CD14-positive monocyte (primary cell): ENCODE data around the gene MAOA. TPM values are rescaled to one million over a fixed set of nuclear protein-coding genes. Genes with fewer than 3 reads are reported as not detected.
"Not testable (repeated sequence)": the region's sequence is repeated elsewhere in the genome, so short reads cannot be mapped to it uniquely, and the experiment has no call there.

Experiments used
- DNase-seq, 3 donors: peaks; one replicate each; pipeline ENCODE4 v3.0.0-alpha.2; 2011 to 2022
- H2AFZ ChIP-seq: 2 replicates; pipeline ENCODE4 v1.6.0; 2012; ENCODE audit warnings: mild to moderate bottlenecking, low read depth, low read length, inconsistent platforms; ENCODE audit not compliant: insufficient read depth, poor library complexity, severe bottlenecking
- H3K27ac ChIP-seq, 2 donors: 1 replicate in 1 of 2; 2 replicates in 1 of 2; pipeline ENCODE4 v1.5.1; 2012 to 2013; ENCODE audit warnings: low read length in 2 of 2, control low read depth in 1 of 2, inconsistent platforms in 1 of 2, low read depth in 1 of 2, mild to moderate bottlenecking in 1 of 2
- H3K27me3 ChIP-seq, 2 donors: one replicate each; pipeline versions ENCODE4 v1.6.0 to v1.6.1; 2011 to 2013; ENCODE audit warnings: low read length in 2 of 2; ENCODE audit not compliant: control insufficient read depth in 2 of 2, insufficient read depth in 2 of 2
- H3K36me3 ChIP-seq, 2 donors: replicated peaks in 1 of 2; 1 replicate in 1 of 2; 2 replicates in 1 of 2; pipeline versions ENCODE4 v1.5.1 to v1.6.1; 2012 to 2013; ENCODE audit warnings: low read length in 2 of 2, control low read depth in 1 of 2, inconsistent platforms in 1 of 2, mild to moderate bottlenecking in 1 of 2; ENCODE audit not compliant: insufficient read depth in 2 of 2, control insufficient read depth in 1 of 2
- H3K4me1 ChIP-seq, 2 donors: 1 replicate in 1 of 2; 2 replicates in 1 of 2; pipeline versions ENCODE4 v1.5.1 to v1.6.1; 2012 to 2013; ENCODE audit warnings: low read length in 2 of 2, control low read depth in 1 of 2, inconsistent platforms in 1 of 2, mild to moderate bottlenecking in 1 of 2, moderate library complexity in 1 of 2; ENCODE audit not compliant: insufficient read depth in 2 of 2, control insufficient read depth in 1 of 2
- H3K4me2 ChIP-seq: replicated peaks from 2 replicates; pipeline ENCODE3; 2012; ENCODE audit warnings: low read length, moderate library complexity, mild to moderate bottlenecking; ENCODE audit not compliant: poor library complexity, severe bottlenecking; ENCODE audit errors: extremely low read depth
- H3K4me3 ChIP-seq, 3 experiments: fragments of 200-600 bp in 1 of 3; sonication (generic) in 1 of 3; replicated peaks in 1 of 3; 1 replicate in 2 of 3; 2 replicates in 1 of 3; pipeline ENCODE4 v1.5.1; 2011 to 2013; ENCODE audit warnings: low read length in 3 of 3, mild to moderate bottlenecking in 3 of 3, control low read depth in 2 of 3, low read depth in 2 of 3, inconsistent platforms in 1 of 3, moderate library complexity in 1 of 3
- H3K79me2 ChIP-seq: 2 replicates; pipeline ENCODE4 v1.6.0; 2012; ENCODE audit warnings: mild to moderate bottlenecking, control low read depth, inconsistent platforms, low read length, moderate library complexity; ENCODE audit not compliant: insufficient read depth
- H3K9ac ChIP-seq: 2 replicates; pipeline ENCODE4 v1.6.0; 2017; ENCODE audit warnings: low read length, mild to moderate bottlenecking; ENCODE audit not compliant: insufficient read depth, poor library complexity, severe bottlenecking
- H3K9me3 ChIP-seq, 2 donors: replicated peaks in 1 of 2; 1 replicate in 1 of 2; 2 replicates in 1 of 2; pipeline versions ENCODE4 v1.5.1 to v1.6.1; 2012 to 2013; ENCODE audit warnings: low read length in 2 of 2, control low read depth in 1 of 2; ENCODE audit not compliant: control insufficient read depth in 1 of 2, insufficient read depth in 1 of 2
- H4K20me1 ChIP-seq: 2 replicates; pipeline ENCODE4 v1.6.0; 2012; ENCODE audit warnings: mild to moderate bottlenecking, low read length, control low read depth, moderate library complexity; ENCODE audit not compliant: insufficient read depth
- H3K27ac Mint-ChIP-seq, 7 donors: one replicate each; pipeline ENCODE4 v1.8.0; 2020; ENCODE audit warnings: mild to moderate bottlenecking in 7 of 7, mixed read lengths in 7 of 7, moderate library complexity in 6 of 7, inconsistent platforms in 2 of 7
- H3K27me3 Mint-ChIP-seq, 3 donors: one replicate each; pipeline ENCODE4 v1.8.0; 2021 to 2022; ENCODE audit warnings: low read depth in 3 of 3, mild to moderate bottlenecking in 3 of 3, mixed read lengths in 3 of 3, moderate library complexity in 3 of 3, inconsistent platforms in 1 of 3
- H3K36me3 Mint-ChIP-seq, 2 donors: one replicate each; pipeline ENCODE4 v1.8.0; 2020; ENCODE audit warnings: mixed read lengths in 2 of 2, inconsistent platforms in 1 of 2, mild to moderate bottlenecking in 1 of 2
- H3K4me1 Mint-ChIP-seq: one replicate; pipeline ENCODE4 v1.8.0; 2020; ENCODE audit warnings: mild to moderate bottlenecking, mixed read lengths
- H3K4me3 Mint-ChIP-seq, 2 donors: one replicate each; pipeline ENCODE4 v1.8.0; 2020; ENCODE audit warnings: mild to moderate bottlenecking in 2 of 2, mixed read lengths in 2 of 2, moderate library complexity in 1 of 2
- H3K9me3 Mint-ChIP-seq, 7 donors: one replicate each; pipeline ENCODE4 v1.8.0; 2020 to 2022; ENCODE audit warnings: mixed read lengths in 7 of 7, mild to moderate bottlenecking in 6 of 7, moderate library complexity in 6 of 7, inconsistent platforms in 2 of 7
- WGBS: methylation state at CpG from one replicate; pipeline ENCODE4 v1.1.5; 2013; ENCODE audit warnings: missing lambda C conversion rate; ENCODE audit not compliant: insufficient coverage; 5-methylcytosine and 5-hydroxymethylcytosine counted together
- intact Hi-C, 2 donors: fragments of 100-400 bp; cut with micrococcal nuclease; formaldehyde crosslinking; loops; one replicate each; pipeline versions ENCODE4 v1.15.0 to v1.15.1; 2023
- polyA plus RNA-seq, 3 donors: library from polyadenylated mRNA; depleted of rRNA in 1 of 3; unstranded in 2 of 3; stranded (reverse) in 1 of 3; fragments of 300-500 nt in 2 of 3; fragments of >200 nt in 1 of 3; fragmentation: Illumina TruSeq in 2 of 3; gene quantifications; 1 replicate in 2 of 3; 2 replicates in 1 of 3; pipeline ENCODE4 v1.2.3, GENCODE V29; 2012 to 2021
- TF ChIP-seq, protein P1 (sequence below): fragments of 200-600 bp; IDR thresholded peaks from one replicate; pipeline ENCODE4 v1.8.0; 2022; ENCODE audit warnings: antibody characterized with exemption, mild to moderate bottlenecking

The MAOA gene
- polyA plus RNA-seq, 3 donors: 0.11 to 0.56 (median 0.15) TPM

DNA sequence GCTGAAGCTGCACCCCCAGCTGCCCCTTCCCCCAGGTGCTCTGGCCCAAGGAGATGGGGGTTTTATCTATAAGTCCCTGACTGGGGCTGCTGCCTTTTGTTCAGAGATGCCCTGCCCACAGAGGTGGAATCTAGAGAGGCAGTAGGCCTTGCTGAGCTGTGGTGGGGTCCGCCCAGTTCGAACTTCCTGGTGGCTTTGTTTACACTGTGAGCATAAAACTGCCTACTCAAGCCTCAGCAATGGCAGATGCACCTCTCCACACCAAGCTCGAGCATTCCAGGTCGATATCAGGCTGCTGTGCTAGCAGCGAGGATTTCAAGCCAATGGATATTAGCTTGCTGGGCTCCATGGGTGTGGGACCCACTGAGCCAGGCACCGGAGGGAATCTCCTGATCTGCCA lies 71.2 kb downstream of the MAOA start:
- not testable (repeated sequence) for H2AFZ ChIP-seq, H3K79me2 ChIP-seq, H3K4me3 ChIP-seq, H3K36me3 ChIP-seq, H4K20me1 ChIP-seq, H3K9me3 ChIP-seq, H3K4me3 Mint-ChIP-seq, H3K36me3 Mint-ChIP-seq, H3K9ac ChIP-seq, H3K27me3 ChIP-seq, DNase-seq, H3K27ac Mint-ChIP-seq, H3K4me2 ChIP-seq
- Mint-ChIP-seq H3K4me1 (peaks cover 35% of the 10 kb centered on the region), H3K27me3 (peaks cover 0 to 10% (median 0%) of the 10 kb centered on the region in 3 donors), H3K9me3 (peaks cover 3 to 17% (median 6%) of the 10 kb centered on the region in 7 donors)
- WGBS: no CpG with 5 or more reads among the region's 6 CpGs
- H3K27ac ChIP-seq: peak overlapping the region; percentile 29 to 73
- intact Hi-C loops: loop anchor here in 1 of 2 donors (10.0 kb wide), 1 partner anchor 72 kb away; the partner anchor contains the start of gene MAOA
- H3K4me1 ChIP-seq: peaks cover 38 to 46% of the 10 kb centered on the region in 2 donors

DNA sequence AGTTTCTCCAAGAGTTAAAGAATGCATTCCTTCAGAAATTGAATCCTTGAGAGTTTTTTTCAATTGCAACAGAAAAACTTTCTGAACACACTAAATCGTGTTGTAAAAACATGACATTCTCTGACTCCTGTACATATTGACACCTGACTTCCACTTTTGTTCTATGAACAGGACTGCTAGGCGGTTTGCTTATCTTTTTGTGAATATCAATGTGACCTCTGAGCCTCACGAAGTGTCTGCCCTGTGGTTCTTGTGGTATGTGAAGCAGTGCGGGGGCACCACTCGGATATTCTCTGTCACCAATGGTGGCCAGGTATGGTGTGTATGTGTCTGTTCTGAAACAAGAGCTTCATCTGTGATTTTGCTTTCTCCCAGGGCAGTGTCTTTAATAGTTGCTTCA lies 71.9 kb downstream of the MAOA start:
- no peak overlapping the region for H2AFZ ChIP-seq
- Mint-ChIP-seq H3K36me3 (peaks cover 0 to 3% of the 10 kb centered on the region in 2 donors), H3K27ac (peak overlapping the region in 4 of 7 donors; percentile 53 to 92 (median 88)), H3K9me3 (peaks cover 2 to 9% (median 3%) of the 10 kb centered on the region in 7 donors), H3K27me3 (peaks cover 0 to 10% (median 0%) of the 10 kb centered on the region in 3 donors), H3K4me3 (no peak overlapping the region), H3K4me1 (peaks cover 35% of the 10 kb centered on the region)
- H3K9ac ChIP-seq: no peak overlapping the region
- peak overlapping the region; percentile 29 to 73 for H3K27ac ChIP-seq
- TF ChIP-seq, protein P1, sequence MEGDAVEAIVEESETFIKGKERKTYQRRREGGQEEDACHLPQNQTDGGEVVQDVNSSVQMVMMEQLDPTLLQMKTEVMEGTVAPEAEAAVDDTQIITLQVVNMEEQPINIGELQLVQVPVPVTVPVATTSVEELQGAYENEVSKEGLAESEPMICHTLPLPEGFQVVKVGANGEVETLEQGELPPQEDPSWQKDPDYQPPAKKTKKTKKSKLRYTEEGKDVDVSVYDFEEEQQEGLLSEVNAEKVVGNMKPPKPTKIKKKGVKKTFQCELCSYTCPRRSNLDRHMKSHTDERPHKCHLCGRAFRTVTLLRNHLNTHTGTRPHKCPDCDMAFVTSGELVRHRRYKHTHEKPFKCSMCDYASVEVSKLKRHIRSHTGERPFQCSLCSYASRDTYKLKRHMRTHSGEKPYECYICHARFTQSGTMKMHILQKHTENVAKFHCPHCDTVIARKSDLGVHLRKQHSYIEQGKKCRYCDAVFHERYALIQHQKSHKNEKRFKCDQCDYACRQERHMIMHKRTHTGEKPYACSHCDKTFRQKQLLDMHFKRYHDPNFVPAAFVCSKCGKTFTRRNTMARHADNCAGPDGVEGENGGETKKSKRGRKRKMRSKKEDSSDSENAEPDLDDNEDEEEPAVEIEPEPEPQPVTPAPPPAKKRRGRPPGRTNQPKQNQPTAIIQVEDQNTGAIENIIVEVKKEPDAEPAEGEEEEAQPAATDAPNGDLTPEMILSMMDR: no peak
- DNase-seq: no peak
- H3K36me3 ChIP-seq: no peaks in the 10 kb centered on the region
- no peaks in the 10 kb centered on the region for H3K79me2 ChIP-seq
- H3K4me3 ChIP-seq: no peak overlapping the region
- no CpG with 5 or more reads among the region's 5 CpGs for WGBS
- H3K27me3 ChIP-seq: no peaks in the 10 kb centered on the region
- intact Hi-C loops: loop anchor here in 1 of 2 donors (10.0 kb wide), 1 partner anchor 73 kb away; the partner anchor contains the start of gene MAOA
- H4K20me1 ChIP-seq: no peaks in the 10 kb centered on the region
- peaks cover 38 to 46% of the 10 kb centered on the region in 2 donors for H3K4me1 ChIP-seq
- H3K4me2 ChIP-seq: no peak overlapping the region
- H3K9me3 ChIP-seq: no peaks in the 10 kb centered on the region
